Osteocyte (in vitro differentiated cells): ENCODE results near the gene CDKN1C. TPM values are rescaled to one million over a fixed set of nuclear protein-coding genes. Genes with fewer than 3 reads are reported as not detected.

Experiments
- DNase-seq: peaks from one replicate; pipeline ENCODE4 v3.0.0; 2021; ENCODE audit warnings: mixed read lengths; ENCODE audit not compliant: unreplicated experiment; ENCODE audit errors: extremely low spot score
- H3K27ac Mint-ChIP-seq: one replicate; pipeline ENCODE4 v1.8.0; 2021; ENCODE audit warnings: mild to moderate bottlenecking, mixed read lengths; ENCODE audit not compliant: unreplicated experiment
- H3K27me3 Mint-ChIP-seq: one replicate; pipeline ENCODE4 v1.8.0; 2021; ENCODE audit warnings: mixed read lengths; ENCODE audit not compliant: unreplicated experiment
- H3K36me3 Mint-ChIP-seq: one replicate; pipeline ENCODE4 v1.8.0; 2021; ENCODE audit warnings: mixed read lengths; ENCODE audit not compliant: unreplicated experiment
- H3K4me1 Mint-ChIP-seq: one replicate; pipeline ENCODE4 v1.8.0; 2021; ENCODE audit warnings: mixed read lengths; ENCODE audit not compliant: unreplicated experiment
- H3K4me3 Mint-ChIP-seq: one replicate; pipeline ENCODE4 v1.8.0; 2021; ENCODE audit warnings: mild to moderate bottlenecking, moderate library complexity, mixed read lengths; ENCODE audit not compliant: unreplicated experiment
- H3K9me3 Mint-ChIP-seq: one replicate; pipeline ENCODE4 v1.8.0; 2021; ENCODE audit warnings: mixed read lengths; ENCODE audit not compliant: unreplicated experiment
- total RNA-seq: library from RNA; stranded (reverse); gene quantifications from 2 replicates; pipeline ENCODE4 v1.2.1, GENCODE V29; 2021
- TF ChIP-seq, protein P1 (sequence below): fragments of 200-600 bp; sonication (generic); IDR thresholded peaks from 2 replicates; pipeline ENCODE4 v1.5.0; 2021; ENCODE audit warnings: antibody characterized with exemption, mild to moderate bottlenecking, moderate library complexity

CDKN1C gene
- total RNA-seq, 1 donor from 2014 or later, result 19.2 TPM

DNA sequence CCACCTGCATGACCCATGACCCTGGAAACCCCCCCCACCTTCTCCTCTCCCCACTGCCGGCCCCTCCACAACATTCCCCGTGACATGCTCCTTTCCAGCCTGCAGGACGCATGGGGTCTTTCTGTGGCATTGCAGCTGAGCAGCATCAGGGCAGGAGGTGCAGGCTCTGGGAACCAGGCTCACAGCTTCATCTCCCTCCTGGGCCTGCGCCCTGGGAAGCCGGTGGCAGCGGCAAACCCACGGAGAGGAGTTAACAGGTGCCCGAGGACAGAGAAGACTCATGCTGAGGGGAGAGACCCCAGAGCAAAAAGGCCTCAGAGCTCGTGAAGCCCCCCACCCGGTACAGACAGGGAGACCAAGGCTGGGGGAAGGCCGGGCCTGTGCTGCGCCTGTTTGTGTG lies 32.2 kb downstream of the CDKN1C start:
- Mint-ChIP-seq H3K9me3 (no peaks in the 10 kb centered on the region), H3K27ac (no peak overlapping the region), H3K27me3 (peaks cover 9% of the 10 kb centered on the region), H3K4me1 (no peaks in the 10 kb centered on the region), H3K4me3 (no peak overlapping the region), H3K36me3 (no peaks in the 10 kb centered on the region)
- TF ChIP-seq, protein P1, sequence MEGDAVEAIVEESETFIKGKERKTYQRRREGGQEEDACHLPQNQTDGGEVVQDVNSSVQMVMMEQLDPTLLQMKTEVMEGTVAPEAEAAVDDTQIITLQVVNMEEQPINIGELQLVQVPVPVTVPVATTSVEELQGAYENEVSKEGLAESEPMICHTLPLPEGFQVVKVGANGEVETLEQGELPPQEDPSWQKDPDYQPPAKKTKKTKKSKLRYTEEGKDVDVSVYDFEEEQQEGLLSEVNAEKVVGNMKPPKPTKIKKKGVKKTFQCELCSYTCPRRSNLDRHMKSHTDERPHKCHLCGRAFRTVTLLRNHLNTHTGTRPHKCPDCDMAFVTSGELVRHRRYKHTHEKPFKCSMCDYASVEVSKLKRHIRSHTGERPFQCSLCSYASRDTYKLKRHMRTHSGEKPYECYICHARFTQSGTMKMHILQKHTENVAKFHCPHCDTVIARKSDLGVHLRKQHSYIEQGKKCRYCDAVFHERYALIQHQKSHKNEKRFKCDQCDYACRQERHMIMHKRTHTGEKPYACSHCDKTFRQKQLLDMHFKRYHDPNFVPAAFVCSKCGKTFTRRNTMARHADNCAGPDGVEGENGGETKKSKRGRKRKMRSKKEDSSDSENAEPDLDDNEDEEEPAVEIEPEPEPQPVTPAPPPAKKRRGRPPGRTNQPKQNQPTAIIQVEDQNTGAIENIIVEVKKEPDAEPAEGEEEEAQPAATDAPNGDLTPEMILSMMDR, result no peak
- DNase-seq, result no peak

DNA sequence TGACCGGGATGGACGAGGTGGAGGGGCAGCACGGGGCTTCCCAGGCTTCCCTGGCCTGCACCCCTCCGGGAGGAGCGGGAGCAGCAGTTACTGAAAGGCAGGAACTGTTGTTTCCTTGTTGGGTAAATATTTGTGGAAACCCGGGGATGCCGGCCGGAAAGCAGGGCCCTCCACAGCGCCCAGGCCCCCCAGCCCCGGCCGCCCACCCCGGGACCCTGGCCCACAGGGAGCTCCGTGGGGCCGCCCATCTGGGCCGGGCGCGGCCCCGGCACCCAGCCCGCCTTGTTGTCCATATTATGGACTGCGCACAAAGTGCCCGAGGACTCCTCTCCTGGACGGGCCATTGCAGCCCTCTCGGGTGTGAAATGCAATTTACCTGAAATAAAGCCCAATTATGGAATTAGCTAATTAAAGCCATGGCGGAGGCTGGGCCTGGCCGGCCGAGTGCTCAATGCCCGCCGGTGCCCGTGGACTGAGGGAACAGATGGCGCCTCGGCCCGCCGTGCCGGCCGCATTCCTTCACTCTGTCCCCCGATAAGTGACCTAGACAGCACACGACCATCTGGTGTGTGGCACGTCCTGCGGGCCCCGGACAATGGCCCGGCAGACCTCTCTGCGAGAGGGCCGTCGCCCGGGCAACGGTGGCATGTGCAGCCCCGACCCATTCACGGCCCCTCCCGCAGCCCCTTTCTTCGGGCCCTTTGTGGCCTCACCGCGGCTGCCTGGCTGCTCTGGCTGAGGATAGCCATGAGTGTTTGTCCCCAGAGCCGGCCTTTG lies 35.4 kb downstream of the CDKN1C start:
- H3K4me1 Mint-ChIP-seq, result no peaks in the 10 kb centered on the region
- no peaks in the 10 kb centered on the region for H3K36me3 Mint-ChIP-seq
- peaks cover 2% of the 10 kb centered on the region for H3K27me3 Mint-ChIP-seq
- no peak overlapping the region for H3K4me3 Mint-ChIP-seq
- H3K27ac Mint-ChIP-seq, result no peak overlapping the region
- TF ChIP-seq, protein P1, result no peak
- no peaks in the 10 kb centered on the region for H3K9me3 Mint-ChIP-seq
- DNase-seq, result no peak

DNA sequence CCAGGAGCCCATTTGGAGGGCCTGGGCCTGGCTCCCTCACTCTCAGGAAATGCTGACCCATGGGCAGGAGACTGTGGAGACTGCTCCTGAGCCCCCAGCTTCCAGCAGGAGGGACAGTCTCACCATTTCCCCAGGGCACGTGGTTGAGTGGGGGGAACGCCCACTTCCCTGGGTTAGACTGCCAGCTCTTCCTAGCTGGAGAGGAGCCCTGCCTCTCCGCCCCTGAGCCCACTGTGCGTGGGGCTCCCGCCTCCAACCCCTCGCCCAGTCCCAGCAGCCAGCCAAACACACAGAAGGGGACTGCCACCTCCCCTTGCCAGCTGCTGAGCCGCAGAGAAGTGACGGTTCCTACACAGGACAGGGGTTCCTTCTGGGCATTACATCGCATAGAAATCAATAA lies 37.1 kb downstream of the CDKN1C start:
- TF ChIP-seq, protein P1, result no peak
- H3K4me1 Mint-ChIP-seq, result no peaks in the 10 kb centered on the region
- H3K36me3 Mint-ChIP-seq, result no peaks in the 10 kb centered on the region
- H3K27ac Mint-ChIP-seq, result no peak overlapping the region
- no peaks in the 10 kb centered on the region for H3K9me3 Mint-ChIP-seq
- no peak for DNase-seq
- H3K4me3 Mint-ChIP-seq, result no peak overlapping the region
- no peaks in the 10 kb centered on the region for H3K27me3 Mint-ChIP-seq

DNA sequence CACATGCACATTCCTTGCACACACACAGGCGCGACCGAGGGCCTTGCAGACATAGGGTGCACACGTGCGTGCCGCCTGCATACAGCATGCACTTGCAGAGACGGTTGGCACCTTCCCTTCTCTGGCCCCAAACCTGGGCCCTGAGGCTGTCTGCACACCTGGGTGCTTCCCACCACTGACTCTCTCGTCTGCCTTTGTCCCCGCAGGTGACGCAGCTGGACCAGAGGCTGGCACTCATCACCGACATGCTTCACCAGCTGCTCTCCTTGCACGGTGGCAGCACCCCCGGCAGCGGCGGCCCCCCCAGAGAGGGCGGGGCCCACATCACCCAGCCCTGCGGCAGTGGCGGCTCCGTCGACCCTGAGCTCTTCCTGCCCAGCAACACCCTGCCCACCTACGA lies 38.0 kb downstream of the CDKN1C start:
- no peaks in the 10 kb centered on the region for H3K27me3 Mint-ChIP-seq
- H3K27ac Mint-ChIP-seq, result no peak overlapping the region
- H3K4me3 Mint-ChIP-seq, result no peak overlapping the region
- H3K9me3 Mint-ChIP-seq, result no peaks in the 10 kb centered on the region
- no peak for DNase-seq
- H3K36me3 Mint-ChIP-seq, result no peaks in the 10 kb centered on the region
- TF ChIP-seq, protein P1, result no peak
- H3K4me1 Mint-ChIP-seq, result no peaks in the 10 kb centered on the region

DNA sequence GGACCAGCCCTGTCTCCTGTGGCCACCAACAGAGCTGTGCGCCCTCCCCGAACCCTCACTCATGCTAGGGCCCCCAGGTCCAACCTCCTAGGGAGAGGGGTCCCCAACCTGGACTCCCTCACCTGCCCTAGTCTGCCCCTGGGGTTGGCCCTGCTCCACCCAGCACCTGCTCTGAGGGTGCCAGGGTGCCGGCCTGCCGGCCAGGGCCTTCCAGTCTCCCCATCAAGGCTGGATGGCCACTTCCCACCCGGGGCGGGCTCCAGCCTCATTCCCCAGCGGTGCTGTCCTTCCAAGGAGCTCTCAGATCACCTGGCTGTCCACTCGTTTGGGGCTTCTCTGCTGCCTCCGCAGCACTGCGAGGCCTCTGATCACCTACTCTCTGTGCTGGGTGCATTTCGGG lies 39.1 kb downstream of the CDKN1C start:
- Mint-ChIP-seq H3K27ac (no peak overlapping the region), H3K36me3 (no peaks in the 10 kb centered on the region), H3K27me3 (peaks cover 2% of the 10 kb centered on the region), H3K9me3 (no peaks in the 10 kb centered on the region), H3K4me3 (no peak overlapping the region), H3K4me1 (no peaks in the 10 kb centered on the region)
- DNase-seq, result no peak
- TF ChIP-seq, protein P1, result no peak
